CD14-positive monocyte (primary cell): ENCODE results near the gene GTPBP4. TPM values are rescaled to one million over a fixed set of nuclear protein-coding genes. Genes with fewer than 3 reads are reported as not detected.

Experiments
- DNase-seq, 3 donors: peaks; one replicate each; pipeline ENCODE4 v3.0.0-alpha.2; 2011 to 2022
- H2AFZ ChIP-seq: 2 replicates; pipeline ENCODE4 v1.6.0; 2012; ENCODE audit warnings: mild to moderate bottlenecking, low read depth, low read length, inconsistent platforms; ENCODE audit not compliant: insufficient read depth, poor library complexity, severe bottlenecking
- H3K27ac ChIP-seq, 2 donors: 1 replicate in 1 of 2; 2 replicates in 1 of 2; pipeline ENCODE4 v1.5.1; 2012 to 2013; ENCODE audit warnings: low read length in 2 of 2, control low read depth in 1 of 2, inconsistent platforms in 1 of 2, low read depth in 1 of 2, mild to moderate bottlenecking in 1 of 2
- H3K27me3 ChIP-seq, 2 donors: one replicate each; pipeline versions ENCODE4 v1.6.0 to v1.6.1; 2011 to 2013; ENCODE audit warnings: low read length in 2 of 2; ENCODE audit not compliant: control insufficient read depth in 2 of 2, insufficient read depth in 2 of 2
- H3K36me3 ChIP-seq, 2 donors: replicated peaks in 1 of 2; 1 replicate in 1 of 2; 2 replicates in 1 of 2; pipeline versions ENCODE4 v1.5.1 to v1.6.1; 2012 to 2013; ENCODE audit warnings: low read length in 2 of 2, control low read depth in 1 of 2, inconsistent platforms in 1 of 2, mild to moderate bottlenecking in 1 of 2; ENCODE audit not compliant: insufficient read depth in 2 of 2, control insufficient read depth in 1 of 2
- H3K4me1 ChIP-seq, 2 donors: 1 replicate in 1 of 2; 2 replicates in 1 of 2; pipeline versions ENCODE4 v1.5.1 to v1.6.1; 2012 to 2013; ENCODE audit warnings: low read length in 2 of 2, control low read depth in 1 of 2, inconsistent platforms in 1 of 2, mild to moderate bottlenecking in 1 of 2, moderate library complexity in 1 of 2; ENCODE audit not compliant: insufficient read depth in 2 of 2, control insufficient read depth in 1 of 2
- H3K4me2 ChIP-seq: replicated peaks from 2 replicates; pipeline ENCODE3; 2012; ENCODE audit warnings: low read length, moderate library complexity, mild to moderate bottlenecking; ENCODE audit not compliant: poor library complexity, severe bottlenecking; ENCODE audit errors: extremely low read depth
- H3K4me3 ChIP-seq, 3 experiments: fragments of 200-600 bp in 1 of 3; sonication (generic) in 1 of 3; replicated peaks in 1 of 3; 1 replicate in 2 of 3; 2 replicates in 1 of 3; pipeline ENCODE4 v1.5.1; 2011 to 2013; ENCODE audit warnings: low read length in 3 of 3, mild to moderate bottlenecking in 3 of 3, control low read depth in 2 of 3, low read depth in 2 of 3, inconsistent platforms in 1 of 3, moderate library complexity in 1 of 3
- H3K79me2 ChIP-seq: 2 replicates; pipeline ENCODE4 v1.6.0; 2012; ENCODE audit warnings: mild to moderate bottlenecking, control low read depth, inconsistent platforms, low read length, moderate library complexity; ENCODE audit not compliant: insufficient read depth
- H3K9ac ChIP-seq: 2 replicates; pipeline ENCODE4 v1.6.0; 2017; ENCODE audit warnings: low read length, mild to moderate bottlenecking; ENCODE audit not compliant: insufficient read depth, poor library complexity, severe bottlenecking
- H3K9me3 ChIP-seq, 2 donors: replicated peaks in 1 of 2; 1 replicate in 1 of 2; 2 replicates in 1 of 2; pipeline versions ENCODE4 v1.5.1 to v1.6.1; 2012 to 2013; ENCODE audit warnings: low read length in 2 of 2, control low read depth in 1 of 2; ENCODE audit not compliant: control insufficient read depth in 1 of 2, insufficient read depth in 1 of 2
- H4K20me1 ChIP-seq: 2 replicates; pipeline ENCODE4 v1.6.0; 2012; ENCODE audit warnings: mild to moderate bottlenecking, low read length, control low read depth, moderate library complexity; ENCODE audit not compliant: insufficient read depth
- H3K27ac Mint-ChIP-seq, 7 donors: one replicate each; pipeline ENCODE4 v1.8.0; 2020; ENCODE audit warnings: mild to moderate bottlenecking in 7 of 7, mixed read lengths in 7 of 7, moderate library complexity in 6 of 7, inconsistent platforms in 2 of 7
- H3K27me3 Mint-ChIP-seq, 3 donors: one replicate each; pipeline ENCODE4 v1.8.0; 2021 to 2022; ENCODE audit warnings: low read depth in 3 of 3, mild to moderate bottlenecking in 3 of 3, mixed read lengths in 3 of 3, moderate library complexity in 3 of 3, inconsistent platforms in 1 of 3
- H3K36me3 Mint-ChIP-seq, 2 donors: one replicate each; pipeline ENCODE4 v1.8.0; 2020; ENCODE audit warnings: mixed read lengths in 2 of 2, inconsistent platforms in 1 of 2, mild to moderate bottlenecking in 1 of 2
- H3K4me1 Mint-ChIP-seq: one replicate; pipeline ENCODE4 v1.8.0; 2020; ENCODE audit warnings: mild to moderate bottlenecking, mixed read lengths
- H3K4me3 Mint-ChIP-seq, 2 donors: one replicate each; pipeline ENCODE4 v1.8.0; 2020; ENCODE audit warnings: mild to moderate bottlenecking in 2 of 2, mixed read lengths in 2 of 2, moderate library complexity in 1 of 2
- H3K9me3 Mint-ChIP-seq, 7 donors: one replicate each; pipeline ENCODE4 v1.8.0; 2020 to 2022; ENCODE audit warnings: mixed read lengths in 7 of 7, mild to moderate bottlenecking in 6 of 7, moderate library complexity in 6 of 7, inconsistent platforms in 2 of 7
- CTCF ChIP-seq: fragments of 200-600 bp; IDR thresholded peaks from one replicate; pipeline ENCODE4 v1.8.0; 2022; ENCODE audit warnings: antibody characterized with exemption, mild to moderate bottlenecking
- WGBS: methylation state at CpG from one replicate; pipeline ENCODE4 v1.1.5; 2013; ENCODE audit warnings: missing lambda C conversion rate; ENCODE audit not compliant: insufficient coverage; 5-methylcytosine and 5-hydroxymethylcytosine counted together
- intact Hi-C, 2 donors: fragments of 100-400 bp; cut with micrococcal nuclease; formaldehyde crosslinking; loops; one replicate each; pipeline versions ENCODE4 v1.15.0 to v1.15.1; 2023
- polyA plus RNA-seq, 3 donors: library from polyadenylated mRNA; depleted of rRNA in 1 of 3; unstranded in 2 of 3; stranded (reverse) in 1 of 3; fragments of 300-500 nt in 2 of 3; fragments of >200 nt in 1 of 3; fragmentation: Illumina TruSeq in 2 of 3; gene quantifications; 1 replicate in 2 of 3; 2 replicates in 1 of 3; pipeline ENCODE4 v1.2.3, GENCODE V29; 2012 to 2021

The GTPBP4 gene
- polyA plus RNA-seq, 3 donors = 9.9 to 16.1 (median 12.2) TPM

DNA sequence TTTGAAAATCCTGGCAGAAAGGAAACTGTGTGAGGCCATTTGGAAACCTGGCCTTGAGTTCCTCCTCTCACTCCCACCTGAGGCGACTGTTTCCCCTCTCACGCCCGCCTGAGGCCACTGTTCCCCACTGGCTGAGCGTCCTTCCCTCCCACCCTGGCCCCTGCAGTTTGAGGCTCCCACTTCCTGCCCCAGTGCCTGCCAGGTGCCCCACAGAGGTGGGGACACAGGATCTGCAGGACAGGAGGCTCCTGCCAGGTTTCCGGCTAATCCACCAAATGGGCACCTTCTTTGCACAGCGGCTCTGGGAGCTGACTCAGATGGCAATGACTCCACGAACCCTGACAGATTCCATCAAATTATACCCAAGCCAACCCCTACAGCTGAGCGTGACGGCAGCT, 32.4 kb upstream of the GTPBP4 start:
- H3K27ac Mint-ChIP-seq = no peak overlapping the region
- H3K27me3 Mint-ChIP-seq = peaks cover 4 to 10% (median 6%) of the 10 kb centered on the region in 3 donors
- no peaks in the 10 kb centered on the region for H4K20me1 ChIP-seq
- no peaks in the 10 kb centered on the region for H3K36me3 ChIP-seq
- no peak overlapping the region for H3K9ac ChIP-seq
- H3K4me1 ChIP-seq = no peaks in the 10 kb centered on the region
- no peak overlapping the region for H2AFZ ChIP-seq
- no peaks in the 10 kb centered on the region for H3K36me3 Mint-ChIP-seq
- no peaks in the 10 kb centered on the region for H3K79me2 ChIP-seq
- intact Hi-C loops = no loop called here
- H3K4me3 Mint-ChIP-seq = no peak overlapping the region
- no peaks in the 10 kb centered on the region for H3K9me3 ChIP-seq
- 64% methylated on average over 9 of the region's 9 CpGs for WGBS
- H3K4me1 Mint-ChIP-seq = no peaks in the 10 kb centered on the region
- TF ChIP-seq CTCF = no peak
- no peaks in the 10 kb centered on the region for H3K27me3 ChIP-seq
- H3K4me3 ChIP-seq = no peak overlapping the region
- H3K4me2 ChIP-seq = no peak overlapping the region
- DNase-seq = no peak
- H3K27ac ChIP-seq = no peak overlapping the region
- H3K9me3 Mint-ChIP-seq = peaks cover 0 to 2% (median 0%) of the 10 kb centered on the region in 7 donors

DNA sequence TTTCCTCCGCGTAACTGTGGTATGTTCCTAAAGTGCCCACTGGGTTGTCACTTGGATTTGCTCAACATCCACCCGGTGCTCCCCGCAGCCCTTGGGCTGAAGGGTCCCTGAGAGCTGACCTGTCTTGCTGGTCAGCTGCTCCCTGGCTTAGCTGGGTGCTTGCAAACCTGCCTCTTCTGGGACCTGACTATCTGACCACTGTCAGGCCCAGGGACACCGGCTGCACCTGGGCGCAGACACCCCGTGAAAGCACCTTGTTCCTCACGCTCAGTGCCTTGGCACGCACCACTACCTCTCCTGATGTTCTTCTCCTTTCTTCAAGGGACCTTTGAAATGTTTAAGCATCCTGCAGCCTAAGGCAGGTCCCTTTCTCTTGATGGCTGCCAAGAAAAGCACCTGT, 30.1 kb upstream of the GTPBP4 start:
- Histone ChIP-seq H3K4me2 (no peak overlapping the region), H3K27ac (no peak overlapping the region), H2AFZ (no peak overlapping the region), H4K20me1 (no peaks in the 10 kb centered on the region), H3K9ac (no peak overlapping the region), H3K4me1 (no peaks in the 10 kb centered on the region), H3K27me3 (no peaks in the 10 kb centered on the region), H3K36me3 (no peaks in the 10 kb centered on the region), H3K79me2 (no peaks in the 10 kb centered on the region), H3K9me3 (no peaks in the 10 kb centered on the region), H3K4me3 (no peak overlapping the region)
- intact Hi-C loops = no loop called here
- DNase-seq = no peak
- WGBS = 93% methylated on average over 9 of the region's 9 CpGs
- peaks cover 0 to 2% (median 0%) of the 10 kb centered on the region in 7 donors for H3K9me3 Mint-ChIP-seq
- TF ChIP-seq CTCF = no peak
- H3K27ac Mint-ChIP-seq = no peak overlapping the region
- no peaks in the 10 kb centered on the region for H3K4me1 Mint-ChIP-seq
- no peak overlapping the region for H3K4me3 Mint-ChIP-seq
- no peaks in the 10 kb centered on the region for H3K36me3 Mint-ChIP-seq
- peaks cover 4 to 7% (median 6%) of the 10 kb centered on the region in 3 donors for H3K27me3 Mint-ChIP-seq
